Endodermal cell (in vitro differentiated cells): Measurements from ENCODE around the gene PIAS1. TPM values are rescaled to one million over a fixed set of nuclear protein-coding genes. Genes with fewer than 3 reads are reported as not detected.

Source experiments
- DNase-seq: peaks from one replicate; pipeline ENCODE4 v3.0.0-alpha.2; 2017
- H3K27ac ChIP-seq: 2 replicates; pipeline ENCODE4 v1.5.1; 2013; ENCODE audit warnings: mild to moderate bottlenecking, low read depth, low read length, moderate library complexity
- H3K27me3 ChIP-seq: 2 replicates; pipeline ENCODE4 v1.6.1; 2013; ENCODE audit warnings: mild to moderate bottlenecking, low read length, moderate library complexity; ENCODE audit not compliant: insufficient read depth, control insufficient read depth, poor library complexity, severe bottlenecking
- H3K36me3 ChIP-seq: 2 replicates; pipeline ENCODE4 v1.7.0; 2013; ENCODE audit warnings: mild to moderate bottlenecking, low read length, moderate library complexity; ENCODE audit not compliant: control insufficient read depth, insufficient read depth
- H3K4me1 ChIP-seq: one replicate; pipeline ENCODE4 v1.7.0; 2013; ENCODE audit warnings: low read length; ENCODE audit not compliant: control insufficient read depth, insufficient read depth
- H3K4me3 ChIP-seq: 2 replicates; pipeline ENCODE4 v1.5.1; 2013; ENCODE audit warnings: mild to moderate bottlenecking, low read length, moderate library complexity
- H3K9ac ChIP-seq: 2 replicates; pipeline ENCODE4 v1.6.1; 2013; ENCODE audit warnings: mild to moderate bottlenecking, low read length, moderate library complexity; ENCODE audit not compliant: poor library complexity, severe bottlenecking; ENCODE audit errors: extremely low read depth
- H3K9me3 ChIP-seq: 2 replicates; pipeline ENCODE4 v1.6.1; 2013; ENCODE audit warnings: mild to moderate bottlenecking, low read length, moderate library complexity; ENCODE audit not compliant: control insufficient read depth
- H3K27ac Mint-ChIP-seq: 2 replicates; pipeline ENCODE4 v1.8.0; 2020; ENCODE audit warnings: mixed read lengths
- H3K27me3 Mint-ChIP-seq: 2 replicates; pipeline ENCODE4 v1.8.0; 2021; ENCODE audit warnings: mild to moderate bottlenecking, mixed read lengths; ENCODE audit not compliant: insufficient read depth
- H3K36me3 Mint-ChIP-seq: 2 replicates; pipeline ENCODE4 v1.8.0; 2020; ENCODE audit warnings: low read depth, mixed read lengths
- H3K4me1 Mint-ChIP-seq: 2 replicates; pipeline ENCODE4 v1.8.0; 2020; ENCODE audit warnings: mixed read lengths
- H3K4me3 Mint-ChIP-seq: 2 replicates; pipeline ENCODE4 v1.8.0; 2020; ENCODE audit warnings: mild to moderate bottlenecking, moderate library complexity, mixed read lengths
- H3K9me3 Mint-ChIP-seq: 2 replicates; pipeline ENCODE4 v1.8.0; 2020; ENCODE audit warnings: mild to moderate bottlenecking, mixed read lengths
- CTCF ChIP-seq: fragments of 200-600 bp; sonication (generic); conservative IDR thresholded peaks from 2 replicates; pipeline ENCODE4 v1.5.0; 2021; ENCODE audit warnings: antibody characterized with exemption, mild to moderate bottlenecking
- WGBS, 2 experiments: methylation state at CpG; one replicate each; pipeline versions ENCODE4 v1.1.5 to v1.1.7; 2013; ENCODE audit warnings: missing lambda C conversion rate in 2 of 2, mixed read lengths in 1 of 2; ENCODE audit not compliant: insufficient coverage in 1 of 2, insufficient read length in 1 of 2; 5-methylcytosine and 5-hydroxymethylcytosine counted together
- total RNA-seq, 2 donors: library from RNA; stranded (reverse); fragmentation: NEBNext Ultra II Directional in 1 of 2; extraction: Animal tissue kit (Norgen Biotek cat#: 25700) in 1 of 2; gene quantifications; 2 replicates in 1 of 2; 3 replicates in 1 of 2; pipeline ENCODE4 v1.2.1, GENCODE V29; 2021

PIAS1 gene
- total RNA-seq, 2 donors from 2014 or later: 38.0 to 40.1 TPM

GRCh38 chr15:68235022-68235421 lies 180.9 kb downstream of the PIAS1 start:
- no peak overlapping the region for H3K27ac Mint-ChIP-seq
- DNase-seq: no peak
- no peak overlapping the region for H3K9ac ChIP-seq
- no peaks in the 10 kb centered on the region for H3K9me3 ChIP-seq
- H3K4me1 ChIP-seq: peaks cover 8% of the 10 kb centered on the region
- no peaks in the 10 kb centered on the region for H3K27me3 ChIP-seq
- 88 to 93% methylated on average over 4 of the region's 4 CpGs for WGBS, 2 experiments
- H3K36me3 ChIP-seq: no peaks in the 10 kb centered on the region
- TF ChIP-seq CTCF: no peak
- H3K27me3 Mint-ChIP-seq: peaks cover 10% of the 10 kb centered on the region
- H3K4me3 ChIP-seq: no peak overlapping the region
- no peaks in the 10 kb centered on the region for H3K9me3 Mint-ChIP-seq
- H3K27ac ChIP-seq: no peak overlapping the region
- H3K4me1 Mint-ChIP-seq: peaks cover 16% of the 10 kb centered on the region
- H3K4me3 Mint-ChIP-seq: no peak overlapping the region
- H3K36me3 Mint-ChIP-seq: no peaks in the 10 kb centered on the region

- Histone ChIP-seq H3K9me3 (no peaks in the 10 kb centered on the region), H3K36me3 (no peaks in the 10 kb centered on the region), H3K27me3 (no peaks in the 10 kb centered on the region), H3K4me3 (no peak overlapping the region), H3K9ac (no peak overlapping the region), H3K4me1 (peaks cover 4% of the 10 kb centered on the region), H3K27ac (no peak overlapping the region)
- H3K27me3 Mint-ChIP-seq: no peaks in the 10 kb centered on the region
- H3K4me3 Mint-ChIP-seq: no peak overlapping the region
- no peaks in the 10 kb centered on the region for H3K36me3 Mint-ChIP-seq
- H3K27ac Mint-ChIP-seq: no peak overlapping the region
- TF ChIP-seq CTCF: no peak
- H3K9me3 Mint-ChIP-seq: peaks cover 8% of the 10 kb centered on the region
- H3K4me1 Mint-ChIP-seq: peaks cover 15% of the 10 kb centered on the region
- no peak for DNase-seq
Observed at GRCh38 chr15:68239025-68239424, 184.9 kb downstream of the PIAS1 start.

GRCh38 chr15:68241088-68241935 lies 187.2 kb downstream of the PIAS1 start:
- no peak for TF ChIP-seq CTCF
- Histone ChIP-seq H3K4me3 (no peak overlapping the region), H3K27ac (no peak overlapping the region), H3K27me3 (no peaks in the 10 kb centered on the region), H3K36me3 (no peaks in the 10 kb centered on the region), H3K4me1 (no peaks in the 10 kb centered on the region), H3K9ac (no peak overlapping the region), H3K9me3 (peaks cover 8% of the 10 kb centered on the region)
- peak overlapping the region; percentile 45 for H3K27ac Mint-ChIP-seq
- H3K4me3 Mint-ChIP-seq: no peak overlapping the region
- H3K4me1 Mint-ChIP-seq: peaks cover 9% of the 10 kb centered on the region
- peak; percentile 57 for DNase-seq
- no peaks in the 10 kb centered on the region for H3K27me3 Mint-ChIP-seq
- WGBS, 2 experiments: 76 to 77% methylated on average over 4 to 5 of the region's 5 CpGs
- peaks cover 5% of the 10 kb centered on the region for H3K36me3 Mint-ChIP-seq
- H3K9me3 Mint-ChIP-seq: peaks cover 16% of the 10 kb centered on the region

Other genes with a start within 250 kb of the PIAS1 start
- under 1 TPM; 0.37 to 0.51 TPM for gene SKOR1, start 228.8 kb upstream of the PIAS1 start, total RNA-seq
- not detected for gene RNU6-1, start 214.3 kb upstream of the PIAS1 start, total RNA-seq
- 10 to 100 TPM in 1 of 2 donors, 1 to 10 TPM in 1; 9.7 to 17.4 TPM for gene CALML4, start 151.0 kb downstream of the PIAS1 start, total RNA-seq
- gene CLN6, start 175.4 kb downstream of the PIAS1 start, total RNA-seq: 10 to 100 TPM; 51.6 to 59.6 TPM
- 10 to 100 TPM; 65.4 to 67.9 TPM for gene FEM1B, start 223.4 kb downstream of the PIAS1 start, total RNA-seq